SK-N-MC (cell line): ENCODE data around the gene RAI14.

Experiments used
- DNase-seq: peaks from one replicate; pipeline ENCODE4 v3.0.0-alpha.2; 2011; ENCODE audit warnings: low read depth, low spot score
- H3K27ac ChIP-seq: fragments of 200-600 bp; sonication (generic); 2 replicates; pipeline ENCODE4 v1.5.1; 2016; ENCODE audit warnings: mixed run types
- H3K36me3 ChIP-seq: fragments of 200-600 bp; sonication (generic); 2 replicates; pipeline ENCODE4 v1.6.1; 2017; ENCODE audit warnings: antibody characterized with exemption, low read length, mixed read lengths; ENCODE audit not compliant: insufficient read depth
- H3K4me3 ChIP-seq: fragments of 200-600 bp; sonication (generic); 2 replicates; pipeline ENCODE4 v1.5.1; 2016
- H3K9ac ChIP-seq: fragments of 200-600 bp; sonication (generic); 2 replicates; pipeline ENCODE4 v1.8.0; 2017; ENCODE audit warnings: mixed run types, mixed read lengths; ENCODE audit not compliant: insufficient read length
- H3K9me3 ChIP-seq: fragments of 200-600 bp; sonication (generic); 2 replicates; pipeline ENCODE4 v1.6.1; 2017; ENCODE audit warnings: low read depth, mild to moderate bottlenecking, antibody characterized with exemption, low read length, moderate library complexity, mixed read lengths
- EZH2 ChIP-seq: fragments of 200-600 bp; sonication (generic); IDR thresholded peaks from one replicate; pipeline ENCODE4 v1.6.1; 2017; ENCODE audit warnings: antibody characterized with exemption
- FOXP2 ChIP-seq: optimal IDR thresholded peaks from 2 replicates; pipeline ENCODE3; 2011; ENCODE audit warnings: mild to moderate bottlenecking, moderate library complexity; ENCODE audit not compliant: insufficient read depth; ENCODE audit errors: extremely low read length, control extremely low read depth
- POLR2AphosphoS5 ChIP-seq: IDR thresholded peaks from 2 replicates; pipeline ENCODE4 v1.6.1; 2012; ENCODE audit warnings: mild to moderate bottlenecking, low read depth, low read length, borderline replicate concordance

Gene RAI14

GRCh38 chr5:34687269-34688011 is 31.3 kb downstream of the RAI14 start:
- no peaks in the 10 kb centered on the region for H3K36me3 ChIP-seq
- no peaks in the 10 kb centered on the region for H3K9me3 ChIP-seq
- H3K4me3 ChIP-seq, result no peak overlapping the region
- no peak for DNase-seq
- TF ChIP-seq FOXP2 (no peak), EZH2 (no peak), POLR2AphosphoS5 (no peak)
- H3K27ac ChIP-seq, result no peak overlapping the region
- H3K9ac ChIP-seq, result no peak overlapping the region

GRCh38 chr5:34688015-34688810 is 32.1 kb downstream of the RAI14 start:
- Histone ChIP-seq H3K36me3 (no peaks in the 10 kb centered on the region), H3K4me3 (no peak overlapping the region), H3K27ac (no peak overlapping the region), H3K9ac (no peak overlapping the region), H3K9me3 (no peaks in the 10 kb centered on the region)
- DNase-seq, result no peak
- TF ChIP-seq POLR2AphosphoS5 (no peak), EZH2 (no peak), FOXP2 (no peak)

GRCh38 chr5:34690301-34690700 is 34.2 kb downstream of the RAI14 start:
- Histone ChIP-seq H3K36me3 (no peaks in the 10 kb centered on the region), H3K9ac (no peak overlapping the region), H3K9me3 (no peaks in the 10 kb centered on the region), H3K4me3 (no peak overlapping the region), H3K27ac (no peak overlapping the region)
- DNase-seq, result no peak
- TF ChIP-seq POLR2AphosphoS5 (no peak), FOXP2 (no peak), EZH2 (no peak)

DNA sequence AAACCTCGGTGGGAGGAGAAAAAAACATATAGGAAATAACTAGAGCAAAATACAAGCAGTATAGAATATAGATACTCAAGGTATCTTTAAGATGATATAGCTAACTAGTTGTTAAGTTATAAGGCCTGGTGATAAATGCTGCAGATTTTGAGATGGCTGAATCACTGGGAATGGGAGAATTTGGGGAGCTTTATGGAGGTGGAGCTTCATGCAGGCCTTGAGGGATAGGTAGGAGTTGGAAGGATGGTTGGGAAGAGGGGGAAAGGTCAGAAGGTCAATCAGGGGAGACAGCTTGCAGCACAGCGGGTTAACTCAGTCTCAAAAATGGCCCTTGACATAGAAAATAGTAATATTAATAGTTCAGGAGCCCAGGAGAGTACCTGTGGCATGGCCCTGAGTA is 34.8 kb downstream of the RAI14 start:
- TF ChIP-seq EZH2, result no peak
- TF ChIP-seq POLR2AphosphoS5, result no peak
- TF ChIP-seq FOXP2, result no peak
- no peak overlapping the region for H3K4me3 ChIP-seq
- no peaks in the 10 kb centered on the region for H3K9me3 ChIP-seq
- no peak overlapping the region for H3K27ac ChIP-seq
- DNase-seq, result no peak
- H3K9ac ChIP-seq, result no peak overlapping the region
- no peaks in the 10 kb centered on the region for H3K36me3 ChIP-seq

DNA sequence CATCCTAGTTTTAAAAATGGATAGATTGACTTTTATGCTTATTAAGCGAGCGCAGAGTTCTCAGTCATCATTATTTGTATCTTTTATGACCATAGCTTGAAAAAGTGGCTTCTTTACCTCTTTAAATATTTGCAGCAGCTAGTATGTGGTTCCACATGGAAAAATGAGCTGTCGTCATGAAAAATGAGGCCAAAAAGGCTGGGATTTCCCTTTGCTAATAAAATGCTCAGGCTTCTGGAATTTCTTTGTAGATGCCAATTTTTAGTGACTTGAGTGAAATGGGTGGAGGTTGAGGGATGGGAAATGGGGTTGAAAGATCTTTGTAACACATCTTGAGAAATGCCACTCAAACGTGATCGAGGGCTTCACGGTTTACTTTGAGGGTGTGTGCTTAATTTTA is 35.2 kb downstream of the RAI14 start:
- Histone ChIP-seq H3K27ac (no peak overlapping the region), H3K4me3 (no peak overlapping the region), H3K36me3 (no peaks in the 10 kb centered on the region), H3K9ac (no peak overlapping the region), H3K9me3 (no peaks in the 10 kb centered on the region)
- no peak for DNase-seq
- no peak for TF ChIP-seq EZH2
- no peak for TF ChIP-seq POLR2AphosphoS5
- TF ChIP-seq FOXP2, result no peak

- DNase-seq, result no peak
- no peak overlapping the region for H3K4me3 ChIP-seq
- TF ChIP-seq EZH2 (no peak), POLR2AphosphoS5 (no peak), FOXP2 (no peak)
- no peaks in the 10 kb centered on the region for H3K36me3 ChIP-seq
- no peak overlapping the region for H3K27ac ChIP-seq
- H3K9ac ChIP-seq, result no peak overlapping the region
- H3K9me3 ChIP-seq, result no peaks in the 10 kb centered on the region
Measured at GRCh38 chr5:34692786-34693185, 36.7 kb downstream of the RAI14 start.

- no peaks in the 10 kb centered on the region for H3K36me3 ChIP-seq
- no peak for DNase-seq
- no peak overlapping the region for H3K27ac ChIP-seq
- no peak overlapping the region for H3K9ac ChIP-seq
- H3K4me3 ChIP-seq, result no peak overlapping the region
- TF ChIP-seq POLR2AphosphoS5 (no peak), EZH2 (no peak), FOXP2 (no peak)
- no peaks in the 10 kb centered on the region for H3K9me3 ChIP-seq
Measured at GRCh38 chr5:34694012-34694411, 37.9 kb downstream of the RAI14 start.

DNA sequence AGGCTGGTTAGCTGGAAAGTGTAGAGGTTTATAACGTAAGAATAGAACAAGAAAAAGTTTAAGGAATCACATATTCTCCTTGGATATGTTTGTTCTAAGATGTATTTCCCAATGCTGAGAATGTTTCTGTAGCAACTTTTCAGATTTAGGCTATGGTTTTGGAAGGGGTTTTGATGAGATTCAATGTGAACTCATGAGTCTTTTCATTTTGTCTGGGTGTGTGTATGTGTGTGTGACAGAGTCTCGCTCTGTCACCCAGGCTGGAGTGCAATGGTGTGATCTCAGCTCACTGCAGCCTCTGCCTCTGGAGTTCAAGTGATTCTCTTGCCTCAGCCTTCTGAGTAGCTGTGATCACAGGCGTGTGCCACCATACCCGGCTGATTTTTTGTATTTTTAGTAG is 38.6 kb downstream of the RAI14 start:
- H3K36me3 ChIP-seq, result no peaks in the 10 kb centered on the region
- TF ChIP-seq POLR2AphosphoS5 (no peak), EZH2 (no peak), FOXP2 (no peak)
- no peaks in the 10 kb centered on the region for H3K9me3 ChIP-seq
- H3K27ac ChIP-seq, result no peak overlapping the region
- H3K9ac ChIP-seq, result no peak overlapping the region
- no peak for DNase-seq
- H3K4me3 ChIP-seq, result no peak overlapping the region
